B cell (primary cell): ENCODE measurements around the gene CEP78. TPM values are rescaled to one million over a fixed set of nuclear protein-coding genes. Genes with fewer than 3 reads are reported as not detected.
A peak's percentile ranks its signal among the peaks of the same experiment; 100 is the strongest.

ENCODE experiments used
- ATAC-seq: fragments of 200-7000 bp; cut with Tn5 transposase; one replicate; pipeline ENCODE4 v1.10.0; 2021; ENCODE audit warnings: low read depth, mild to moderate bottlenecking, moderate number of reproducible peaks, moderate library complexity
- CTCF ChIA-PET: fragments of 350-600 bp; sonication (Branson Sonifier 250); formaldehyde crosslinking; loops from one replicate; lab custom pipeline; 2021; ENCODE audit warnings: antibody characterized with exemption, inconsistent platforms; lab: Charles Lee
- POLR2A ChIA-PET: fragments of 350-600 bp; sonication (Branson Sonifier 250); formaldehyde crosslinking; loops from one replicate; lab custom pipeline; 2021; ENCODE audit warnings: antibody characterized with exemption; lab: Charles Lee
- DNase-seq: peaks from one replicate; pipeline ENCODE4 v3.0.0; 2013
- H2AFZ ChIP-seq: 2 replicates; pipeline ENCODE4 v1.6.1; 2012; ENCODE audit warnings: mild to moderate bottlenecking, low read depth, low read length; ENCODE audit not compliant: insufficient read depth, poor library complexity, severe bottlenecking
- H3K27ac ChIP-seq, 2 donors: 1 replicate in 1 of 2; 2 replicates in 1 of 2; pipeline ENCODE4 v1.5.1; 2012 to 2013; ENCODE audit warnings: low read length in 2 of 2, mild to moderate bottlenecking in 2 of 2, moderate library complexity in 1 of 2
- H3K27me3 ChIP-seq, 4 experiments: fragments of 200-600 bp in 1 of 4; sonication (generic) in 1 of 4; replicated peaks in 1 of 4; 1 replicate in 2 of 4; 2 replicates in 2 of 4; pipeline versions ENCODE4 v1.6.1 to v1.7.0; 2013 to 2016; ENCODE audit warnings: low read length in 3 of 4, mild to moderate bottlenecking in 2 of 4, mixed read lengths in 1 of 4, moderate library complexity in 1 of 4; ENCODE audit not compliant: insufficient read depth in 4 of 4, control insufficient read depth in 3 of 4; ENCODE audit errors: control extremely low read depth in 1 of 4
- H3K36me3 ChIP-seq, 2 experiments: replicated peaks in 1 of 2; 1 replicate in 1 of 2; 2 replicates in 1 of 2; pipeline versions ENCODE4 v1.6.1 to v1.7.1; 2013; ENCODE audit warnings: low read length in 1 of 2; ENCODE audit not compliant: insufficient read depth in 2 of 2, control insufficient read depth in 1 of 2; ENCODE audit errors: control extremely low read depth in 1 of 2, extremely low read depth in 1 of 2
- H3K4me1 ChIP-seq, 2 donors: fragments of 200-600 bp in 1 of 2; sonication (generic) in 1 of 2; 1 replicate in 1 of 2; 2 replicates in 1 of 2; pipeline versions ENCODE4 v1.5.1 to v1.6.1; 2013 to 2017; ENCODE audit warnings: low read length in 2 of 2; ENCODE audit not compliant: control insufficient read depth in 2 of 2, insufficient read depth in 2 of 2
- H3K4me2 ChIP-seq: replicated peaks from 2 replicates; pipeline ENCODE3; 2012; ENCODE audit warnings: mild to moderate bottlenecking, low read depth, low read length; ENCODE audit not compliant: poor library complexity, severe bottlenecking
- H3K4me3 ChIP-seq, 5 experiments: fragments of 200-600 bp in 1 of 5; sonication (generic) in 1 of 5; 1 replicate in 3 of 5; 2 replicates in 2 of 5; pipeline versions ENCODE4 v1.5.1 to v1.7.0; 2011 to 2016; ENCODE audit warnings: low read length in 4 of 5, mild to moderate bottlenecking in 4 of 5, low read depth in 2 of 5, control low read depth in 1 of 5, moderate library complexity in 1 of 5; ENCODE audit not compliant: insufficient read depth in 1 of 5; ENCODE audit errors: control extremely low read depth in 1 of 5, extremely low read depth in 1 of 5
- H3K79me2 ChIP-seq: fragments of 200-600 bp; sonication (generic); one replicate; pipeline ENCODE4 v1.6.0; 2016; ENCODE audit warnings: low read length; ENCODE audit not compliant: control insufficient read depth, insufficient read depth
- H3K9ac ChIP-seq: fragments of 200-600 bp; sonication (generic); 2 replicates; pipeline ENCODE4 v1.6.1; 2017; ENCODE audit warnings: mild to moderate bottlenecking, low read length, moderate library complexity
- H3K9me3 ChIP-seq, 3 donors: one replicate each; pipeline versions ENCODE4 v1.6.1 to v1.7.1; 2013; ENCODE audit warnings: low read length in 2 of 3; ENCODE audit not compliant: control insufficient read depth in 2 of 3, insufficient read depth in 1 of 3; ENCODE audit errors: control extremely low read depth in 1 of 3
- H4K20me1 ChIP-seq: 2 replicates; pipeline ENCODE4 v1.6.0; 2012; ENCODE audit warnings: mild to moderate bottlenecking, low read length; ENCODE audit not compliant: insufficient read depth, control insufficient read depth, poor library complexity, severe bottlenecking
- H3K27ac Mint-ChIP-seq: one replicate; pipeline ENCODE4 v1.8.0; 2021; ENCODE audit warnings: mixed read lengths
- H3K27me3 Mint-ChIP-seq: one replicate; pipeline ENCODE4 v1.8.0; 2021; ENCODE audit warnings: mixed read lengths
- H3K4me1 Mint-ChIP-seq: one replicate; pipeline ENCODE4 v1.8.0; 2021; ENCODE audit warnings: mixed read lengths
- H3K4me3 Mint-ChIP-seq: one replicate; pipeline ENCODE4 v1.8.0; 2021; ENCODE audit warnings: mixed read lengths
- H3K9me3 Mint-ChIP-seq: one replicate; pipeline ENCODE4 v1.8.0; 2022; ENCODE audit warnings: mixed read lengths; ENCODE audit not compliant: insufficient read depth
- EZH2 ChIP-seq: IDR thresholded peaks from 2 replicates; pipeline ENCODE4 v1.6.1; 2012; ENCODE audit warnings: borderline replicate concordance, low read depth, mild to moderate bottlenecking, moderate library complexity, low read length; ENCODE audit not compliant: insufficient read depth, poor library complexity, severe bottlenecking
- WGBS: methylation state at CpG from one replicate; pipeline ENCODE4 v1.1.5; 2013; ENCODE audit warnings: missing lambda C conversion rate; ENCODE audit not compliant: insufficient coverage; 5-methylcytosine and 5-hydroxymethylcytosine counted together
- intact Hi-C: fragments of 100-400 bp; cut with micrococcal nuclease; formaldehyde crosslinking; loops from one replicate; pipeline ENCODE4 v1.10.0; 2022
- polyA plus RNA-seq: library from polyadenylated mRNA; depleted of rRNA; stranded (reverse); fragments of >200 nt; gene quantifications from 2 replicates; pipeline ENCODE4 v1.2.3, GENCODE V29; 2012
- total RNA-seq, 2 donors: library from RNA; stranded (reverse); fragments of 120-200 nt in 1 of 2; gene quantifications; 1 replicate in 1 of 2; 2 replicates in 1 of 2; pipeline versions ENCODE4 v1.2.3 to v1.2.4, GENCODE V29; 2013 to 2022
- TF ChIP-seq, protein P1 (sequence below): fragments of 200-600 bp; IDR thresholded peaks from one replicate; pipeline ENCODE4 v1.8.0; 2022; ENCODE audit warnings: antibody characterized with exemption, mild to moderate bottlenecking

CEP78 gene
- total and polyA plus RNA-seq, 2 donors (not counting 1 experiment from before 2014, with no cell fraction given): 7.2 to 28.8 TPM

DNA sequence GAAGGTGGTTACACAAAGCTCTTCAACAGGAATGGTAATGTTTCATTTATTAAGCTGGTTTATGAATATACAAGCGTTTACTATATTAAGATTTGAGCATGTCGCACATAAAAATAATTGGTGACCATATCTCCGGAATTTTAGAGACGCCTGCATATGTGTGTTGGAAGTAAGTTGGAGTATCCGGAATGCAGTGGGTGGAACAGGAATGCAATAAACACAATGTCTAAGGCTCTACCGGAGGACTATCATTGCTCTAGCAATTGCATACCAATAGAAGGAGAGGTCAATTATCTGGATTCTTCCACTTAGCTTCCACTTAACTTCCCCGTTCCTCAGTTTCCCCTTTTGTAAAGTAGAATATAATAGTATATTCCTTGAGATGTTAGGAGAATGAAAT is 1.1 kb upstream of the CEP78 start:
- 100% methylated on average over 4 of the region's 7 CpGs for WGBS
- Mint-ChIP-seq H3K9me3 (no peaks in the 10 kb centered on the region), H3K27ac (peak overlapping the region; percentile 12), H3K4me3 (no peak overlapping the region), H3K4me1 (peaks cover 26% of the 10 kb centered on the region), H3K27me3 (no peaks in the 10 kb centered on the region)
- Histone ChIP-seq H3K4me2 (peak overlapping the region; percentile 90), H2AFZ (no peak overlapping the region), H3K4me3 (peak overlapping the region in 1 of 5 experiments; percentile 84), H3K27ac (no peak overlapping the region), H3K4me1 (peaks cover 13 to 17% of the 10 kb centered on the region in 2 donors), H3K9me3 (no peaks in the 10 kb centered on the region), H3K27me3 (no peaks in the 10 kb centered on the region), H3K9ac (peak overlapping the region; percentile 87), H3K79me2 (peaks cover 8% of the 10 kb centered on the region), H4K20me1 (no peaks in the 10 kb centered on the region), H3K36me3 (no peaks in the 10 kb centered on the region)
- no peak for TF ChIP-seq EZH2
- ChIA-PET CTCF (no interaction called here), POLR2A (no interaction called here)
- DNase-seq (no peak), ATAC-seq (no peak)
- intact Hi-C loops: loop anchor here (5.0 kb wide), 1 partner anchor 1337 kb away; the partner anchor contains the start of gene TLE4

DNA sequence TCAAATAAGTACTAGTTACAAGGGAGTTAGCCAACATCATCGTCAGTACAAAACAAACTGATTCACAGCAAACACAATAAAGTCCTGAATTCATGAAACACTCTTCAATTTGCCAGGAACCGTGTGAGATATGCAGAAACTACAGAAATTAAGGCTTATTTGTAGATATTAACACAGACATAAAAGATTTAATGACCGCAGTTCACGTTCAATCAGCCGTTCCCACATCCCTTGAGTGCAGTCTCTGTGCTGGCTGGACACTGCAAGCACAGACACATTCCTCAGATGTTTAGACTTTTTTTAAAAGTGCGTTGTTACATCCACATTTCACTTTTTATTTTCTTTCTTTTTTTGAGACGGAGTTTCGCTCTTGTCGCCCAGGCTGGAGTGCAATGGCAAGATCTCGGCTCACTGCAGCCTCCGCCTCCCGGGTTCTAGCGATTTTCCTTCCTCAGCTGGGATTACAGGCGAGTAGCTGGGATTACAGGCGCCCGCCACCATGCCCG is 566 bp upstream of the CEP78 start:
- Histone ChIP-seq H3K27ac (peak overlapping the region; percentile 58 to 84), H3K79me2 (peaks cover 8% of the 10 kb centered on the region), H3K4me3 (peak overlapping the region; percentile 50 to 90 (median 84)), H3K4me2 (peak overlapping the region; percentile 90), H3K4me1 (peaks cover 13 to 17% of the 10 kb centered on the region in 2 donors), H2AFZ (peak overlapping the region; percentile 84), H4K20me1 (no peaks in the 10 kb centered on the region), H3K36me3 (no peaks in the 10 kb centered on the region), H3K9me3 (no peaks in the 10 kb centered on the region), H3K27me3 (no peaks in the 10 kb centered on the region), H3K9ac (peak overlapping the region; percentile 87)
- DNase-seq (no peak), ATAC-seq (no peak)
- WGBS: 0% methylated on average over 14 of the region's 17 CpGs
- ChIA-PET POLR2A (no interaction called here), CTCF (no interaction called here)
- no peaks in the 10 kb centered on the region for H3K9me3 Mint-ChIP-seq
- no peak for TF ChIP-seq EZH2
- TF ChIP-seq, protein P1, sequence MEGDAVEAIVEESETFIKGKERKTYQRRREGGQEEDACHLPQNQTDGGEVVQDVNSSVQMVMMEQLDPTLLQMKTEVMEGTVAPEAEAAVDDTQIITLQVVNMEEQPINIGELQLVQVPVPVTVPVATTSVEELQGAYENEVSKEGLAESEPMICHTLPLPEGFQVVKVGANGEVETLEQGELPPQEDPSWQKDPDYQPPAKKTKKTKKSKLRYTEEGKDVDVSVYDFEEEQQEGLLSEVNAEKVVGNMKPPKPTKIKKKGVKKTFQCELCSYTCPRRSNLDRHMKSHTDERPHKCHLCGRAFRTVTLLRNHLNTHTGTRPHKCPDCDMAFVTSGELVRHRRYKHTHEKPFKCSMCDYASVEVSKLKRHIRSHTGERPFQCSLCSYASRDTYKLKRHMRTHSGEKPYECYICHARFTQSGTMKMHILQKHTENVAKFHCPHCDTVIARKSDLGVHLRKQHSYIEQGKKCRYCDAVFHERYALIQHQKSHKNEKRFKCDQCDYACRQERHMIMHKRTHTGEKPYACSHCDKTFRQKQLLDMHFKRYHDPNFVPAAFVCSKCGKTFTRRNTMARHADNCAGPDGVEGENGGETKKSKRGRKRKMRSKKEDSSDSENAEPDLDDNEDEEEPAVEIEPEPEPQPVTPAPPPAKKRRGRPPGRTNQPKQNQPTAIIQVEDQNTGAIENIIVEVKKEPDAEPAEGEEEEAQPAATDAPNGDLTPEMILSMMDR: no peak
- intact Hi-C loops: loop anchor here (5.0 kb wide), 1 partner anchor 1337 kb away; the partner anchor contains the start of gene TLE4
- peaks cover 26% of the 10 kb centered on the region for H3K4me1 Mint-ChIP-seq
- H3K4me3 Mint-ChIP-seq: no peak overlapping the region
- no peaks in the 10 kb centered on the region for H3K27me3 Mint-ChIP-seq
- peak overlapping the region; percentile 93 for H3K27ac Mint-ChIP-seq
